HepG2 (cell line): ENCODE data around the gene SBNO1. TPM values are rescaled to one million over a fixed set of nuclear protein-coding genes. Genes with fewer than 3 reads are reported as not detected.
A peak's percentile ranks its signal among the peaks of the same experiment; 100 is the strongest.

Experiments
- ETS1 ChIP-seq: sonication (generic); formaldehyde crosslinking; IDR thresholded peaks from 2 replicates; pipeline ENCODE4 v1.4.0; 2020; ENCODE audit warnings: missing genetic modification reagents
- FOSL1 ChIP-seq: sonication (generic); formaldehyde crosslinking; IDR thresholded peaks from 2 replicates; pipeline ENCODE4 v1.9.0; 2021; ENCODE audit warnings: missing genetic modification reagents, borderline replicate concordance
- JDP2 ChIP-seq: sonication (generic); formaldehyde crosslinking; IDR thresholded peaks from 2 replicates; pipeline ENCODE4 v1.8.1; 2022; ENCODE audit warnings: missing genetic modification reagents, borderline replicate concordance
- KDM2A ChIP-seq: sonication (generic); formaldehyde crosslinking; IDR thresholded peaks from 2 replicates; pipeline ENCODE4 v1.4.0; 2020; ENCODE audit warnings: low read depth, missing genetic modification reagents, borderline replicate concordance
- KLF11 ChIP-seq: IDR thresholded peaks from 2 replicates; pipeline ENCODE4 v1.6.1; 2016; ENCODE audit warnings: missing compliant biosample characterization
- MBNL3 ChIP-seq: fragments of 250-450 bp; sonication (Bioruptor Pico); conservative IDR thresholded peaks from 2 replicates; pipeline ENCODE4 v1.8.0; 2022; ENCODE audit warnings: mild to moderate bottlenecking, inconsistent platforms
- MLX ChIP-seq: IDR thresholded peaks from 2 replicates; pipeline ENCODE4 v1.6.1; 2016
- ZC3H13 ChIP-seq: sonication (generic); formaldehyde crosslinking; IDR thresholded peaks from 2 replicates; pipeline ENCODE4 v1.8.1; 2023; ENCODE audit warnings: mild to moderate bottlenecking, missing genetic modification reagents, moderate library complexity
- ZFP36 ChIP-seq: fragments of 150-350 bp; IDR thresholded peaks from 2 replicates; pipeline ENCODE4 v1.6.1; 2018; ENCODE audit warnings: borderline replicate concordance, low read length, low read depth; ENCODE audit not compliant: partially characterized antibody
- ZKSCAN8 ChIP-seq: IDR thresholded peaks from 2 replicates; pipeline ENCODE4 v1.6.1; 2016; ENCODE audit warnings: borderline replicate concordance, missing genetic modification reagents, missing compliant biosample characterization
- ZNF18 ChIP-seq: sonication (generic); formaldehyde crosslinking; IDR thresholded peaks from 2 replicates; pipeline ENCODE4 v1.8.0; 2022; ENCODE audit warnings: mild to moderate bottlenecking, missing genetic modification reagents; ENCODE audit not compliant: insufficient replicate concordance
- ZNF205 ChIP-seq: IDR thresholded peaks from 2 replicates; pipeline ENCODE4 v1.6.1; 2018; ENCODE audit warnings: missing biosample characterization, missing genetic modification reagents
- ZNF282 ChIP-seq: fragments of 450-650 bp; IDR thresholded peaks from 2 replicates; pipeline ENCODE4 v1.6.1; 2018; ENCODE audit not compliant: partially characterized antibody
- ZNF333 ChIP-seq: sonication (generic); formaldehyde crosslinking; IDR thresholded peaks from 2 replicates; pipeline ENCODE4 v1.4.0; 2020; ENCODE audit warnings: mild to moderate bottlenecking, missing genetic modification reagents, borderline replicate concordance
- ZNF615 ChIP-seq: sonication (generic); formaldehyde crosslinking; IDR thresholded peaks from 2 replicates; pipeline ENCODE4 v1.5.0; 2020; ENCODE audit warnings: mild to moderate bottlenecking, missing genetic modification reagents, borderline replicate concordance
- ZNF720 ChIP-seq: sonication (generic); formaldehyde crosslinking; IDR thresholded peaks from 2 replicates; pipeline ENCODE4 v1.4.0; 2020; ENCODE audit warnings: missing genetic modification reagents
- polyA plus RNA-seq, 8 experiments: library from polyadenylated mRNA; depleted of rRNA in 3 of 8; stranded (reverse) in 7 of 8; unstranded in 1 of 8; fragments of >200 nt; fragmentation: Illumina TruSeq in 4 of 8; extraction: Trizol in 4 of 8; gene quantifications; 2 replicates each; pipeline versions ENCODE4 v1.2.1 to v1.2.3, GENCODE V29; 2011 to 2016; ENCODE audit warnings: low read depth in 4 of 8, missing spikeins in 1 of 8, mixed read lengths in 1 of 8; ENCODE audit not compliant: insufficient read depth in 1 of 8
- total RNA-seq, 5 experiments: library from RNA; depleted of rRNA; stranded (reverse); fragments of >200 nt; fragmentation: Illumina TruSeq; extraction: Trizol; gene quantifications; 2 replicates each; pipeline ENCODE4 v1.2.3, GENCODE V29; 2016; ENCODE audit warnings: low read depth in 1 of 5
- TF ChIP-seq, protein P1 (sequence below): sonication (generic); formaldehyde crosslinking; IDR thresholded peaks from 2 replicates; pipeline ENCODE4 v1.5.1; 2020; ENCODE audit warnings: mild to moderate bottlenecking, missing genetic modification reagents, moderate library complexity
- TF ChIP-seq, protein P2 (sequence below): sonication (generic); formaldehyde crosslinking; IDR thresholded peaks from 2 replicates; pipeline ENCODE4 v1.4.0; 2020; ENCODE audit warnings: missing genetic modification reagents; ENCODE audit errors: not compliant biosample characterization
- TF ChIP-seq, protein P3 (sequence below): sonication (generic); formaldehyde crosslinking; IDR thresholded peaks from 2 replicates; pipeline ENCODE4 v1.8.0; 2022; ENCODE audit warnings: mild to moderate bottlenecking, missing genetic modification reagents, borderline replicate concordance

Gene SBNO1
- total and polyA plus RNA-seq, 2 of the 13 experiments (the other 11 are each of a cell fraction or from before 2014, with no cell fraction given): 10.9 to 40.2 TPM

DNA sequence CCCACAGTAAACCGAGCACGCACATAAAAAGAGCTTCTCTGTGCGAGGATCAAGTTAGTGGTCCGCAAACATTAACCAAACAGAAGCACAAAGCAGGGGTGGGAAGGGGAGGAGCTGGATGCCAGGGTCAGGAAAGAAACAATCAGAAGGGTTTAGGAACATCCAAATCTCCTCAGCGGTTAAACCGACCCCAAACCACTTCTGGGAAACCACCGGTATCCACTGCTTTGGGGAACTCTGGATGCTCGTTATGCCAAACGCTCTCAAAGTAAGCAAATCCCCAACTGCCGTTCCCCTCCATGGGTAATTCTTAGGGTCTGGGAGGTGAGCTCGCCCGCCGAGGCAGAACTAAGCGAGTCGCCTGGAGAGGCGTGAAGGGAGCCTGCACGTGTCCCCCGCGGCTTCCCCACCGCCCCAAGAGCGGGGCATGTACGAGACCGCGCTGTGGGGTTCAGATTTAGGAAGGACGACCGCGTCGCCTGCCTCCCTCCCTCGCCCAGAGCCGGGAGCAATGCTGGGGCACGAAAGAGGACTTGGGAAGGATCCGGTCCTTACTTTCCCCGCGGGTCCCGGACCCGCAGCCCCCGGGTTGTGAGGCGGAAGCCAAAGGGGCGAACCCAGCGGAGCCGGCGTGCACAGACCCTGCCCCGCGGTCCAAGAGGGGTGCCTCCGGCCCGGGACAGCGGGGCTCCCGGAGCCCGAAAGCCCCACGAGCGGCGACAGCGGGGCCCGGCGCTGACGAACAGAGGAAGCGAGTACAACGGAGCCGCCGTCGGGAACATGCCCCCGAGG is 711 bp downstream of the SBNO1 start (continued):
- TF ChIP-seq FOSL1 (CRISPR knock-in tag): no peak
- no peak for TF ChIP-seq KLF11
- no peak for TF ChIP-seq ZC3H13 (CRISPR knock-in tag)
- no peak for TF ChIP-seq ZNF615
- no peak for TF ChIP-seq ZNF720 (CRISPR knock-in tag)
- TF ChIP-seq, protein P1, sequence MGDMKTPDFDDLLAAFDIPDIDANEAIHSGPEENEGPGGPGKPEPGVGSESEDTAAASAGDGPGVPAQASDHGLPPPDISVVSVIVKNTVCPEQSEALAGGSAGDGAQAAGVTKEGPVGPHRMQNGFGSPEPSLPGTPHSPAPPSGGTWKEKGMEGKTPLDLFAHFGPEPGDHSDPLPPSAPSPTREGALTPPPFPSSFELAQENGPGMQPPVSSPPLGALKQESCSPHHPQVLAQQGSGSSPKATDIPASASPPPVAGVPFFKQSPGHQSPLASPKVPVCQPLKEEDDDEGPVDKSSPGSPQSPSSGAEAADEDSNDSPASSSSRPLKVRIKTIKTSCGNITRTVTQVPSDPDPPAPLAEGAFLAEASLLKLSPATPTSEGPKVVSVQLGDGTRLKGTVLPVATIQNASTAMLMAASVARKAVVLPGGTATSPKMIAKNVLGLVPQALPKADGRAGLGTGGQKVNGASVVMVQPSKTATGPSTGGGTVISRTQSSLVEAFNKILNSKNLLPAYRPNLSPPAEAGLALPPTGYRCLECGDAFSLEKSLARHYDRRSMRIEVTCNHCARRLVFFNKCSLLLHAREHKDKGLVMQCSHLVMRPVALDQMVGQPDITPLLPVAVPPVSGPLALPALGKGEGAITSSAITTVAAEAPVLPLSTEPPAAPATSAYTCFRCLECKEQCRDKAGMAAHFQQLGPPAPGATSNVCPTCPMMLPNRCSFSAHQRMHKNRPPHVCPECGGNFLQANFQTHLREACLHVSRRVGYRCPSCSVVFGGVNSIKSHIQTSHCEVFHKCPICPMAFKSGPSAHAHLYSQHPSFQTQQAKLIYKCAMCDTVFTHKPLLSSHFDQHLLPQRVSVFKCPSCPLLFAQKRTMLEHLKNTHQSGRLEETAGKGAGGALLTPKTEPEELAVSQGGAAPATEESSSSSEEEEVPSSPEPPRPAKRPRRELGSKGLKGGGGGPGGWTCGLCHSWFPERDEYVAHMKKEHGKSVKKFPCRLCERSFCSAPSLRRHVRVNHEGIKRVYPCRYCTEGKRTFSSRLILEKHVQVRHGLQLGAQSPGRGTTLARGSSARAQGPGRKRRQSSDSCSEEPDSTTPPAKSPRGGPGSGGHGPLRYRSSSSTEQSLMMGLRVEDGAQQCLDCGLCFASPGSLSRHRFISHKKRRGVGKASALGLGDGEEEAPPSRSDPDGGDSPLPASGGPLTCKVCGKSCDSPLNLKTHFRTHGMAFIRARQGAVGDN (CRISPR knock-in tag): peak; percentile 57
- TF ChIP-seq MLX (CRISPR knock-in tag): no peak
- peak; percentile 27; the same call in 1 of the 2 replicates for TF ChIP-seq ZNF205 (CRISPR knock-in tag)
- TF ChIP-seq ZNF282: no peak
- no peak for TF ChIP-seq ZNF18 (CRISPR knock-in tag)
- no peak for TF ChIP-seq ZNF333 (CRISPR knock-in tag)
- TF ChIP-seq, protein P2, sequence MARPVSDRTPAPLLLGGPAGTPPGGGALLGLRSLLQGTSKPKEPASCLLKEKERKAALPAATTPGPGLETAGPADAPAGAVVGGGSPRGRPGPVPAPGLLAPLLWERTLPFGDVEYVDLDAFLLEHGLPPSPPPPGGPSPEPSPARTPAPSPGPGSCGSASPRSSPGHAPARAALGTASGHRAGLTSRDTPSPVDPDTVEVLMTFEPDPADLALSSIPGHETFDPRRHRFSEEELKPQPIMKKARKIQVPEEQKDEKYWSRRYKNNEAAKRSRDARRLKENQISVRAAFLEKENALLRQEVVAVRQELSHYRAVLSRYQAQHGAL (CRISPR knock-in tag): no peak
- TF ChIP-seq ZFP36: no peak
- peak; percentile 64; the same call in 1 of the 2 replicates for TF ChIP-seq KDM2A (CRISPR knock-in tag)
- TF ChIP-seq ZKSCAN8: no peak
- TF ChIP-seq MBNL3 (CRISPR knock-in tag): no peak
- TF ChIP-seq JDP2 (CRISPR knock-in tag): no peak
- TF ChIP-seq ETS1 (CRISPR knock-in tag): no peak
- TF ChIP-seq, protein P3, sequence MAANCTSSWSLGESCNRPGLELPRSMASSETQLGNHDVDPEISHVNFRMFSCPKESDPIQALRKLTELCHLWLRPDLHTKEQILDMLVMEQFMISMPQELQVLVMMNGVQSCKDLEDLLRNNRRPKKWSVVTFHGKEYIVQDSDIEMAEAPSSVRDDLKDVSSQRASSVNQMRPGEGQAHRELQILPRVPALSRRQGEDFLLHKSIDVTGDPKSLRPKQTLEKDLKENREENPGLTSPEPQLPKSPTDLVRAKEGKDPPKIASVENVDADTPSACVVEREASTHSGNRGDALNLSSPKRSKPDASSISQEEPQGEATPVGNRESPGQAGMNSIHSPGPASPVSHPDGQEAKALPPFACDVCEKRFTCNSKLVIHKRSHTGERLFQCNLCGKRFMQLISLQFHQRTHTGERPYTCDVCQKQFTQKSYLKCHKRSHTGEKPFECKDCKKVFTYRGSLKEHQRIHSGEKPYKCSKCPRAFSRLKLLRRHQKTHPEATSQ (CRISPR knock-in tag): no peak
